HK-2 (cell line): ENCODE results near the gene STAU1.
"Not testable (repeated sequence)": the region's sequence is repeated elsewhere in the genome, so short reads cannot be mapped to it uniquely, and the experiment has no call there.

ENCODE experiments used
- DNase-seq: peaks from one replicate; pipeline ENCODE4 v3.0.0-alpha.2; 2018; ENCODE audit not compliant: unreplicated experiment

The STAU1 gene

DNA sequence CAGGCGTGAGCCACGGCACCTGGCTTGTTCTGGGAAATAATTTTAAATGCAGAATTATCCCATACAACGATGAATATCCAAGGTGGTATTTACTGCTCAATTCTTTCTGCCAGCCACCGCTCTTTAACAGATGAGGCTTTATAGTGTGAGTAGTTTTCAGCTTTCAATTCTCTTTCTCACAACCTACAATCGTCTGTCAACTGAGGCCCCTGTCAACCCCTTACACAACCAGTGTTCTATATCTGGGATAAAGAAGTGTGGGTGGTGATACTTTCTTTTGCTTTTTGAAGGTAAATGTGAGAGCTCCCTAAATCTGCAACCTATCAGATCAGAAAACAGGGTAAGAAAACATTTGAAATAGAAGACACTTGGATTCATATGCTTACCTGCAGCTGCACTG is 22.5 kb downstream of the STAU1 start:
- no peak for DNase-seq

DNA sequence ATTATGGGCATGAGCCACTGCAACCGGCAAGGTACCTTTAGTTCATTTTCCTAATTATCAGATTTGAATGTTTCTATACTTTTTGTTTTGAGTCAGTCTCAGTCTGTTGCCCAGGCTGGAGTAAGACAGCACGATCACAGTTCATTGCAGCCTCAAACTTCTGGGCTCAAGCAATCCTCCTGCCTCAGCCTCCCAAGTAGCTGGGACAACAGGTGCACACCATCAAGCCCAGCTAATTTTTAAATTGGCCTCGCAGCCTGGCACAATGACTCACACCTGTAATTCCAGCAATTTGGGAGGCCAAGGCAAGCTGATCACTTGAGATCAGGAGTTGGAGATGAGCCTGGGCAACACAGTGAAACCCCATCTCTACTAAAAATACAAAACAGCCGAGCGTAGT is 24.4 kb downstream of the STAU1 start:
- no peak for DNase-seq

DNA sequence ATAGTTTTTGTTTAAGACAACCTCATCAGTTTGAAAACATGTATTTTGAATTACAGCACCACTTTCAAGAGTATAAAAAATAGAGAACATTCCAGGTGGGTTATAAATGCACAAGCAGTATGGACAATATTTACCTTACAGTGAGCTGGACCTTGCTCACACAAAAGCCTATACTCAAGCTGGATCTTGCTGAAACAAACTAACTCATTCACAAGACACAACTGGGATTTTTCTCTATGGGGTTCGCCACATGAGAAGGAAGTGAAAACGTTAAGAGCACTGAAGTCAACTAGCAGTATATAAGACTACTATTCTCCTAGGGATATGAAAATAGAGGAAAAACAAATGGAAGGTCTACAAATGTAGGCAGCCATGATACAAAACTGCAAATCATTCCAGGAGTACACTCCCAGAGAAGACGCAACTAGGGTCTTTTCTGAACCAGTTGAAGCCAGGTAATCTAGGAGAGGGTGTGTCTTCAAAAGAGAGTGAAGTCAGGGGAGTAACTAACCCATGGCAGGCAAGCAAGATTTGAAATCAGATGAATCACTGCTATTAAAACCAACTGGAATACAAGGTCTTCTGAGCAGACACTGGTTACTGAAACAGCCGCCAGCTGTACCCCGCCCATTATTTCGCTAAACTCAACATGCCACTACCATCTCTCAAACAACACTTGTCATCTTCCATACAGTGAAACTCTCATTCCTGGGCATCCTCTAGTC is 26.5 kb downstream of the STAU1 start:
- DNase-seq: no peak

DNA sequence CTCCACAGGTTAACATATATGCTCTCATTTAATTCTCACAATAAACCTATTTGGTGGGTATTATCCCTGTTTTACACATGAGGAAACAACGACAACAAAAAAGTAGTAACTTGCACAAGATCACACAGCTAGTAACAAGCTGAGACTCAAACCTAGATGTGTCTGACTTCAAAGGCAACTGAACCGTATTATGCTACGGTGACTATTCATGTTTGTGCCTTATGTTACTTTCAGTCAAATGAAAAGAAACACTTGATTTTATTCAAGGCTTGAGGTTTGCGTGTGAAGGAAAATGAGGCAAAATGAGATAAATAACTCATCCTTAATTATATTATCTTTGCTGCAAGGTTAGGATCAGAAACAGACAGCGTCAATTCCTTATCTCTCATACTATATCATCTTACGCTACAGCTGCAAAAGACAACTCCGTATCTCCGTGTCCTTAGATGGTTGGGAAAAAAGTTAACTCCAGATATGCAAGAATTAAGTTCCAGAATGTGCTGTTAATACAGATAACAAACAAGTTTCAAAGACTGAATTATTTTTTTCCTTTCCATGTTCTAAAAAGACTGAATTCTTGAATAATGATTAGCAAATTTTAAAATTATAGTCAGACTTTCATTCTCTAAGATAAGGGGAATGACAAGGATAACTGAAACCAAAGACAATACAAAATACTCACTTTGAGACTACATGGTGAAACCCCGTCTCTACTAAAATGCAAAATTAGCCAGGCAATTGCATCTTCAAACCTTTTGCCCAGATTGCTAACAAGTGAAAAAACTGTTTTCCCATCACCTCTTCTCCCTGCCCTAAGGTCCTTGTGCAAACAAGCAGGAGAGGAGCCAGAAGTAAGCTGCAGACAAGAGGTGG is 27.8 kb downstream of the STAU1 start:
- no peak for DNase-seq

DNA sequence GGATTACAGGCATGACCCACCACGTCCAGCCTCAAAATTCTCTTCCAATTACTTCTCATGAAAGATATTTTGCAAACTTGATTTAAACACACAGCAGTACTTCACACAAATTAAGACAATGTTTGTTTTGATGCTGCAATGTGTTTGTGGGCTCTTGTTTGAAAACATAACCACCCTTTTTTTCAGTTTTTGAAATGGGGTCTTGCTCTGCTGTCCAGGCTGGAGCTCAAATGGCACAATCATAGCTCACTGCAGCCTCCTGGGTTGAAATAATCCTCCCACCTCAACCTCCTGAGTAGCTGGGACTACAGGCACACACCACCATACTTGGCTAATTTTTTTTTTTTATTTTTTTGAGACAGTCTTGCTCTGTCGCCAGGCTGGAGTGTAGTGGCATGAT is 31.0 kb downstream of the STAU1 start:
- no peak for DNase-seq

DNA sequence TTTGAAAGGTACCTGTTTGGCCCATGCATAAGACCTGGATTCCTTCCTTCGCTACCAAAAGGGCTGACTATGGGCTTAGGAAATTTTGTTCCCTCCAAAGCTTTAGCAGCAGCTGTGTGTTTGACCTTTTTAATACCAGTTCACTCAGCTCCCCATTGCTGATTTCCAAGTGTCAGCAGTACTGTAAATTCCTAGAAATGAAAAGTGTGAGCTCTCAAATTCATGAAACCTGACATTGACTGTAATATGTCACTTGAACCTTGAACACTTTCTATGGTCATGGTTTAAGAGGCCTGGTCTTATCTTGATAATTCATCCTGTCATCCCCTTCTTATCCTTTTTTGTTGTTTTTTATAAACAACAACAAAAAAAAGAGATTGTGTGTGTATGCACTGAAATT is 31.7 kb downstream of the STAU1 start:
- DNase-seq: no peak

DNA sequence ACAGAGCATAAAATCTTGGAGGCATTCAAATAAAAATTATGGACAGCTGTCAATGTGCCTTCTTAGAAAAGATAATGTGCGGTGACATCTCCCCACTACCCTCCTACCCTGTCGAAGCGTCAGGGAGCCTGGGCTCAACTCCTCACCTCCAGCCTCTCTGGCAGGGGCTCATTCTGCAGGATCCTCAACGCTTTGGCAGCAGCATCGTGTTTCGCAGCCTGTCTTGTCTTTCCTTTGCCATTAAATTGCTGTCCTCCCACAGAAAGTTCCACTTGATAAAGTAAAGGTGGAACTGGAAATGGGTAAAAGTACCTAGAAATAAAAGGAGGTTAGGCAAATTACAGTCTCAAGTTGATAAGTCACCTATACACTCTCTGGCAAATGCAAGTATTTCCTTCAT is 36.7 kb downstream of the STAU1 start:
- DNase-seq: no peak

DNA sequence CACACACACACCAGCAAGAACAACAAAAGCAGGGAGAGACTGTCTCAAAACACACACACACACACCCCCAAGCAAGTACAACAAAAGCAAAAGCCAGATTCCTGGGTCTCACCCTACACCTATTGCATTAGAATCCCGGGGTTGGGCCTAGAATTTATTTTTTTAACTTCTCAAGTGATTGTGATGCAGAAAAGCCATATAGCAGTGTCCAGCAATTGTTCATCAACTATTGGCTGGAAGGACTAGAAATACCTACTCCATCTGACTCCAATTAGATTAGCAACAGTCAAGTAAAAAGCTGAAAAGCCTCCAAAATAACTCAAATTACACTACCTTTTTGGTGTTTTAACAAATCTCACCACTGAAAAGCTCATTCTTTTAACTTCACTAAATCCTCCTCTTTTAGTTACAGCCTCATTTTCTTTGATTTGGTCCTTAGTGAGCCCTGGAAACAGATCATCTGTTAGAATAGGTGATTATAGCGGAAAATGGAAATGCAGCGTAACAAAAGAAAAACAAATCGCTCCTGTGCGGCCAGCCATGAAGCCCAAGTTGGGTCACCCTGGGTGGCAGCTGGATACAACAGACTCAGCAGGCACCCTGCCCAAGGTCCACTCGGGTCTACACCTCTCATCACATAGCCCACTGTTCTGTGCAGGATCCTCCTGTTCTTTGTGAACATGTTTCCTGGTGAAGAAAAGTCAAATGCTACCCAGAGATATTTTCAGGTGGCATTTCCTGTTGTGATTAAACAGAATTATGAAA is 38.7 kb downstream of the STAU1 start:
- no peak for DNase-seq

DNA sequence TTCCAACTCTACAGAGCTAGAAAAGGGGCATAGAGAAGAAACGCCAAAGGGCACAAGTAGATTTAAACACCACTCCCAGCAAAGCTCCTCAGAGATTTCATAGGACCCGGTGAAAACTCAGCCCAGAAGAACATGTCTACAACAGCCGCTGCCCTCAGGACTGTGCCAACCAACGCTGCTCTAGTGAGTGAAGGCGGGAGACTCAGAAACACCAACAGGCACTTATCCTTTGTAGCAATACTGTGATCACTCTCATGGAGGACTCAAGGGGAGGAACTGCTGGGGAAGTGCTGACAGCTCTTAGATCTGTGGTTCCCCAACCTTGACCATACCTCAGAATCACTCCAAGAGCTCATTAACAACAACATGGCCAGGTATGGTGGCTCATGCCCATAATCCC is 39.5 kb downstream of the STAU1 start:
- no peak for DNase-seq

DNA sequence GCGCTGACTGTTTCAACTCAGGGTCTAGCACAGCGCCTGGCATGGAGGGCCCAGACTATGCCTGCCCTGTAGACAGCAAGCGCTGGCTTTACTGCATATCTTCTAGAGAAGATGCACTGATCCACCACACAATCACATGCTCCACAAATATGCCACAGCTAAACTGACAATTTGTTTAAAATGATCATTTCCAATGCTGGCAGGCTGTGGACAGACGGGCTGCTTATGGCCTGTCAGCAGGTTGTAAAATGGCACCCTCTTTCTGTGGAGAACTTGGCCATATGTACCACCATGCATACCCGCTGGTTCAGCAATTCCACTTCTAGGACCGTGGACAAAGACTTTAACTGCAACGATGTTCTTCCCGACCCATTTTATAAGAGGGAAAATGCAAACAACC is 40.8 kb downstream of the STAU1 start:
- DNase-seq: no peak

DNA sequence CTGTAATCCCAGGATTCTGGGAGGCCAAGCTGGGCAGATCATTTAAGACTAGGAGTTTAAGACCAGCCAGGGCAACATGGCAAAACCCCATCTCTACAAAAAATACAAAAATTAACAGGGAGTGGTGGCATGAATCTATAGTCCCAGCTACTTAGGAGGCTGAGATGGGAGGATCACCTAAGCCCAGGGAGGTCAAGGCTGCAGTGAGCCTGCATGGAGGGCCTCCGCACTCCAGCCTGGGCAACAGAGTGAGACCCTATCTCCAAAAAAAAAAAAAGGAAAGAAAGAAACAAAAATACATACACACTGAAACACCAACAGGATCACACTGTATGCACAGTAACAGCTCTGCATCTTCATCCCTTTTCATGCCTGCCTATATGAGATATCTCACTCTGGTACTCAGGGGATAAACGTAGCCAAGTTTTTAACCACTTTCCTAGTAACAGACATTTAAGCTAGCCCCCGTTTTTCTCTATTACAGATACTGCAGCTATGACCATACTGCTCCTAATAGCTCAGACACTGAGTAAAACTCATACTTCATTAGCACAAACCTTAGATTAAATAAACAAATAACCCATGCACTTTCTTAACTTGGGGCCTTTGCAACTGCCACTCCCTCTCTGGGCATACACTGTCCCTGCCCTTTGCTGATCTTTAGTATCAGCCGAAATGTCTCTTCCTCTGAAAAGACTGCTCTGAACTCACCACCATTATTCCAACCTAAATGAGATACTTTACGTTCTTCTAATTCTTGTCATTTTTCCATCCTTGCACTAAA is 41.5 kb downstream of the STAU1 start:
- DNase-seq: no peak

DNA sequence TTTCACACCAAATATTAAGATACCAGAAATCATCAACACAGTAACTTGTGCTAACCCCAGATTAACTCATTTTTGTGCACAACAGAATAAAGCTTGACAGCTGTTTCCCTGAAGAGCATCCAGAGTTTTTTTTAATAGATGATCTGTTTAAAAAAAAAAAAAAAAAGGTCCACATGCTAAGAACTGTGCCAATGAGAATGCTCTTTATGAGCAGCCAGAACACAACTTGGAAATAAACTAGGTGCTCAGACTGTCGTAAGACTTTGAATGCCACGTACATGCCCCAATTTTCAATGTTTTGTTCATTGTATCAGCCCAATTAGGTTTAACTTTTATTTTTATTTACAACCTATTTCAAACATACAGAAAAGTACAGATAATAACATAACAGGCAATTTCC is 47.3 kb downstream of the STAU1 start:
- no peak for DNase-seq

DNA sequence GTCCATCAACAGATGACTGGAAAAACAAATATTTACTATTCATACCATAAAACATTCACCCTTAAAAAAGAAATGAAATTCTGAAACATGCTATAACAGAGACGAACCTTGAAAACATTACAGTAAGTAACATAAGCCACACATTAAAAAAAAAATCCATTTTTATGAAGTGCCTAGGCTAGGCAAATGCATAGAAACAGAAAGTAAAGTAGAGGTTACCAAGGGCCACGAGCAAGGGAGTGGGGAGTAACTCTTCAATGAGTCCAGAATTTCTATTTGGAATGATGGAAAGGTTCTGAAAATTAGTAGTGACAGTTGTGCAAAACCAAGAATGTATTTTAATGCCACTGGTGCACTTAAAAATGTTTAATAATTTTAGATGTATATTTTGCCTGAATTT is 47.7 kb downstream of the STAU1 start:
- DNase-seq: no peak

DNA sequence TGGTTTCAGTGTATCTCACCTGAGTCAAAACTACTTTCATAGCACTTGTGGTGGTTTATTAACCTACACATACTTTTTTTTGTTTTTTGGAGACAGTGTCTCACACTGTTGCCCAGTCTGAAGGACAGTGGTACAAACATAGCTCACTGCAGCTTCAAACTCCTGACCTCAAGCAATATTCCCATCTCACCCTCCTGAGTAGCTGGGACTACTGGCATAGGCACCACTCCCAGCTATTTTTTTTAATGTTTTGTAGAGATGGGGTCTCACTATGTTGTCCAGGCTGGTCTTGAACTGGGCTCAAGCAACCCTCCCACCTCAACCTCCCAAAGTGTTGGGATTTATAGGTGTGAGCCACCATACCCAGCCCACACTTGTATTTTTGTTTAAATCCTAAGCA is 49.7 kb downstream of the STAU1 start:
- DNase-seq: no peak

DNA sequence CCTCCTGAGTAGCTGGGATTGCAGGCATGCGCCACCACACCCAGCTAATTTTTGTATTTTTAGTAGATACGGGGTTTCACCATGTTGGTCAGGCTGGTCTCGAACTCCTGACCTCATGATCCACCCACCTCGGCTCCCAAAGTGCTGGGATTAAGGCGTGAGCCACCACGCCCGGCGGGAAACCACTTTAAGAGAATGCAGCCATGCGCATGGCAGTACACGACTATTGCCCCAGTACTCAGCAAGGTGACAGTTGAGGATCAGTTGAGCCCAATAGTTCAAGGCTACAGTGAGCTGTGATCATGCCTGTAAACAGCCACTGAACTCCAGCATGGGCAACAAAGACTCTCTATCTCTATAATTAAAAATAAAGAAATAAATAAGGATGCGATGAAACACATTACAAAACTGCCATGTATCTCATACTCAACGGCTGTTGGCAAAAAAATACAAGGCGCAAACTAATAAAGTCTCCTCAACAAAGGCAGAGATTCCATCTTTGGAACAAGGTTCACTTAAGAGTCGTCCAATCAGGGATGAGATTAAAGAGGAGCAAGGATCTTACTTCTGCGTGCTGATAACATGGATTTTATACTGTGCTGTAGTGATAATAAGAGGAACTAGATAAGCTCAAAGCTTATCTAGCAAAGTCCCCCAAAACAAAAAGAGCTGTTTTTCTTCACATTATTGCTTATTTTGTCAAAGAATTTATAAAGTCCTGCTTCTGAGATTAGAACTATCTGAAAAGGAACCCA is 51.1 kb downstream of the STAU1 start:
- DNase-seq: no peak

DNA sequence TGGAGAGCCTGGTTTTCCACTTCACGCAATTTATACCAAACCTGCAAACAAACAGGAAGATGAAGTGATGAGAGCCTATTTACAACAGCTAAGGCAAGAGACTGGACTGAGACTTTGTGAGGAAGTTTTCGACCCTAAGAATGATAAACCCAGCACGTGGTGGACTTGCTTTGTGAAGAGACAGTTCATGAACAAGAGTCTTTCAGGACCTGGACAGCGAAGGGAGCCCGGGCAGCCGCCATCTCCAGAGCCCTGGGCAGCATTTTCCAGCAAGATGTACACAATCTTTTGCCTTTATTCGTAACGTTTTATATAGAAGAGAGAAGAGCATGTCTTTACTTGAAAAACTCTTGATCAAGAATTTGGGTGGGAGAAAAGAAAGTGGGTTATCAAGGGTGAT is 53.3 kb downstream of the STAU1 start:
- DNase-seq: not testable (repeated sequence)

DNA sequence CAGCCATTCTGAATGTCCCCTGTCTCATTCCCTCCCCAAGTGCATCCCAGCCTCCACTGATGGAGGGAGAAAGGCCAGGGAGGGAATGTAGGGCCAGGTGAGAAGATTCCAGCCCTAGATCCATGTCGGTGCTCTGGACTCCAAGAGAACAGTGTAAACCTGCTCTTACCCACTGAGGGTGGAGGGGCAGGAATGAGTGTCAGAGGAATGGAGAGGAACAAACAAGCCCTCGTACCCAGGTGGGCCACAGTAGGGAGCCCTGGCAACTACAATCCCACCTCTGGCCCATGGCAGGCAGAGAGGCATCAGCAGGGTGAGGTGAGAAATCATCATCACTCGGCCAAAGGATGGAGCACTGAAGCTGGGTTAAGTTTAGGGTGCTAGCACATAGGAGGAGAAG is 54.6 kb downstream of the STAU1 start:
- no peak for DNase-seq

DNA sequence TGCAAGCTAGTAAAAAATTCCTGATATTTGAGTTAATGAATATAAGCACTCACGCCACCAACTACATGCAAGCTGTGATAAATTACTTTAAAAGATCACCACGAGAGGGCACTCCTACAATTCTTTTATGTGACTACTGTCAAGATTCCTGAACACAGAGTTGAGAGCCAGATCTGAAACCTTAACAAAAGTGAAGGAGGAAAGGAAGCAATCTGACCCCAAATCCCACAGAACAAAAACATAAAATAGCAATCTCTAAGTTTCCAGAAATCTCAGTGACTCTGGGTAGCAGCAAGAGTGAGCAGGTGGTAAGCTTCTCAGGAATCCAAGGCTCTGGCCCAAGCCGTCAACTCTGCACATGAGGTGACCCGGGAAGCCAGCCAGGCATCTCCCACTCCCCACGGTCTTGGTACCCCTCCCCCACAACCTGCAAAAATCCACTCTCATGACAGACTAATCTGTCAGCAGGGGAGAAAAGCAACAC is 55.1 kb downstream of the STAU1 start:
- DNase-seq: no peak

DNA sequence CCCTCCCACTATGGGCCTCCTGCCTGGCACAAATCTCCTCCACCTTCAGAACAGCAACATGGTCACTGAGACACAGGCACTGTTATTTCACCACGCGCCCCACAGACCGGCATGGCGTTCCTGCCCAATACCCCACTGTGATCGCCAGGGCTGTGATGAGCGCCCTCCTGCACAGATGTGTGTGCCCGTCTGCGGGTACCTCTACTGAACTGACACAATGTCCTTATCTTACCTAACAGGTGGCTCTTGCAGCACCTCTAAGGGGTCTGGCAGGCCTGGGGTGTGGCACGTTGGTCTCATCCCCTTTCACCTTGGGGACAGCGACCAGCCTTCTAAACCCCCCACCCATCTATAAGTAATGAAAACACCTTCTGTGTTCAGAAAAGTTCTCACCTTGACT is 64.2 kb downstream of the STAU1 start:
- no peak for DNase-seq

DNA sequence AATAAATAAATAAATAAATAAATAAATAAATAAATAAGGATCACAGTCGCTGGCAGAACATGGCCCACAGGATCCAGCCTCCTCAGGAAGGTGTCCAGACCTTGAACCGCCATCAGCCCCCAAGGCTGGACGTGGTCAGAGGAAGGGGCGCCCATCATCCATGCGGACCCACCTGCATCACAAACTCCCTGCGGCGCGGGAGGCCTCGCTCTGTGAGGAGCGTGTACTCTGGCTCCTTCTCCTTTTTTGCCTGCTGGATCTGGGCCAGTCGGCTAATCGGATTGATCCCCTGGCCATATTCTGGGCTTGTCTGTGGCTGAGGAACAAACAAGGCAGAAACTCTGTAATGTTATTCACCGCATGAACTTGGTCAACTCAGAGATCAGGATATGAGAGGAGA is 65.2 kb downstream of the STAU1 start:
- no peak for DNase-seq

DNA sequence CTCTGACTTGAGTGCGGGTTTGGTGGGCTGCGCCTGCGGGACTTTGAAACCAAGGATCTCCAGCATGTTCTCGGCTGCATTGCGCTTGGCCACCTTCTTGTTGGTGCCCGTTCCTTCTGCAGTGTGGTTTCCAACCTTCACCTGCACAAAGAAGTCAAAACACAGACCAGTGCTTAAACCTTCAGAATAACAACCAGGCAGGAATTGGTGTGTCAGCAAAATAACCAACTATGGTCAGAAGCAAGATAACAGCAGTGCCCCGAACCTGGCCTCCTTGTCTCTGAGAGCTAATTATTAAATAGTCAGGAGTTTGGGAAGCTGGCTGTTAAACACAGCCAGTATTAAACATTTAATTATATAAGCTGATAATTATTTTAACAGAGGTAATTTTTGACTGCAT is 68.1 kb downstream of the STAU1 start:
- no peak for DNase-seq
